DND-41 (cell line): Measurements from ENCODE around the gene NFKB2.

Experiments
- CTCF ChIP-seq: IDR thresholded peaks from 2 replicates; pipeline ENCODE4 v1.5.1; 2012; ENCODE audit warnings: borderline replicate concordance, low read length, moderate library complexity, mild to moderate bottlenecking; ENCODE audit not compliant: poor library complexity, severe bottlenecking; ENCODE audit errors: extremely low read depth
- EZH2 ChIP-seq: IDR thresholded peaks from 3 replicates; pipeline ENCODE4 v1.6.1; 2012; ENCODE audit warnings: borderline replicate concordance, low read depth, mild to moderate bottlenecking, moderate library complexity, low read length, inconsistent platforms; ENCODE audit not compliant: severe bottlenecking

DNA sequence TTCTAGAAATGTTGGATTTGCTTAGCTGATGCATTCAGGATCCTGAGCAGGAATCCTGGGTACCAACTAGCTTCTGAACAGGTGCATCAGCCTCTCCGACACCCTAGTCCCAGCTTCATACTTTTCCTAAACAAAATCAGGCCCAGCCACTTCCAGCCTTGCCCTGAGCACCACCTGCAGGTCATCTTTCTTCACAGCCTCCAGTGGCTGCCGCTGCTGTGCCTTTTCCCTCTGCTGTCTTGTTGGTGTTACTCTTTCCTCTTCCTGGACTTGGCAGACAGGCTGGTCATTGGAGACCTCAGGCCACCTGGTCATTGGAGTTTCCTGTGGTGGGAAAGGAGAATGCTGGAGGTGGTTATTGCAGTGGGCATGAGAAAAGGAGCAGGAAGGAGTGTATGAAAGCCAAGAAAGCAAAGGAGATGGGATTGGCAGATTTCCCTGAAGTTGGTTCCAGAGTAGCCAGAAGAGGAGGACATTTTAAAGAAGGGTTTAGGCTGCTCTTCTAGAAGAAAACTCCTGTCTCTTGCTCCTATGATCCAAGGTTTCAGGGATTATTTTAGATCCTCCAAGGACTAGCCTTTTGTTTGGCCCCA is 48.2 kb upstream of the NFKB2 start:
- TF ChIP-seq CTCF (peak; percentile 53), EZH2 (no peak)
